Endometrial microvascular endothelial cells (primary cell): ENCODE measurements around the gene JDP2. TPM values are rescaled to one million over a fixed set of nuclear protein-coding genes. Genes with fewer than 3 reads are reported as not detected.
"Not testable (repeated sequence)": the region's sequence is repeated elsewhere in the genome, so short reads cannot be mapped to it uniquely, and the experiment has no call there.

ENCODE experiments used
- in situ Hi-C: cut with HindIII; loops from 2 replicates; pipeline ENCODE4 v1.10.0; 2017; ENCODE audit warnings: low sequenced_read_pairs, low pct_unique_long_range_greater_than_20kb; ENCODE audit errors: inconsistent ontology term
- total RNA-seq: library from RNA; depleted of rRNA; stranded (reverse); fragments of >200 nt; gene quantifications from one replicate; pipeline ENCODE4 v1.2.3, GENCODE V29; 2015; ENCODE audit errors: inconsistent ontology term

The JDP2 gene
- total RNA-seq, 1 donor from 2014 or later = 2.0 TPM

DNA sequence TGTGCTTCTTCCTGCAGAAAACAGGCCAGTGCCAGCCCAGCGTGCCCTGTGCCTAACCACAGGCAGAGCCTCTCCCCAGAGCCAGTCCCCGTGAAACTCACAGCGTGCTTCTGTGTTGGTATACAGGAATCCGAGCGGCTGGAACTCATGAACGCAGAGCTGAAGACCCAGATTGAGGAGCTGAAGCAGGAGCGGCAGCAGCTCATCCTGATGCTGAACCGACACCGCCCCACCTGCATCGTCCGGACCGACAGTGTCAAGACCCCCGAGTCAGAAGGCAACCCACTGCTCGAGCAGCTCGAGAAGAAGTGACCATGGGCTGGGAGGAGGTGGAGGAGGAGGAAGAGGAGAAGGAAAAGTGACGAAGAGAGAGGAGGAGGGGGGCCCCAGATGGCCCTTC, 41.3 kb downstream of the JDP2 start:
- in situ Hi-C loops = no loop called here

DNA sequence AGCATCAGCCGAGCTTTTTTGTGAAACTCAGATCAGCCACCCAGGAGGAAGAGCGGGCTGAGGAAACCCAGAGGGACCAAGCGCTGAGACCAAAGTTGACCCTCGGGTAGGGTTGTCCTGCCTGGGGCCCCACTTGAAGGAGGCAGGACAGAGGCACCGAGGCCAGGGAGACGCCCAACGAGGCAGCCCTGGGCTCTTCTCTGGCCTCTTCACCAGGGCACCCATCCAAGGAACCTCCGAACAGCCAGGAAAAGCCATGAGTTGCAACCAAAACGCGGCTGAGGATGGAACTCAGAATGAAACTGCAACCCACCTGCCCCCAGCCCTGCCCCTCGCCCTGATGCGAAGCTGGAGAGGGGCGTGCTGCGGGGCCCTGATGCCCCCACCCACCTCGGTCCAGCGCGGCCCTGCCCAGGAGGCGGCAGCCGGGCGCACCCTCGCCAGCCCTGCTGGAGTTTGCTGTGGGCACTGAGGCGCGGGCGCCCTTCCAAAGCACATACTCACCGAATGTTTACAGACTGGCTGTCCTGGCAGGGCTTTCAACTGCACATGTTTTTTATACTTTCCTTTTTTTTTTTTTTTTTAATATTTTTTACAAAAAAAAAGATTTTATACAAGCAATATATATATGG, 41.9 kb downstream of the JDP2 start:
- in situ Hi-C loops = no loop called here

GRCh38 chr14:75470238-75470797, 42.5 kb downstream of the JDP2 start:
- in situ Hi-C loops = no loop called here

DNA sequence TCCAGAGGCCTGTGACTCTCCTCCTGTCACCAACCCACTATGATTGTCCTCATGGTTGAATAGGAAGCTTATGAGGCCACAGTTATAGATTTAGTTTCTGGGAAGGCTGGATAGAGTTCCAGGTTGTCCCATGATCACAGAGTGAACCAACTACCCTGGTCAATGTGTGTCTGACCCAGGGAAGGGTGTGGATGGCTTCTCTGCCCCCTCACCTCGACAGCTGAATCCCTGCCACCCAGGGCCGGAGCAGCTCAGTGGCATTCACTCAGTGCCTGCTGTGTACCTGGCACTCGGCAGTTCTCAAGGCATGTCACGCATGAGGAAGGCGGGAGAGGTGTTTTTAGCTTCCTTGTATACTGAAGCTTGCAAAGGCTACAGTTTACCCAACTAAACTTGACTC, 43.2 kb downstream of the JDP2 start:
- in situ Hi-C loops = no loop called here

GRCh38 chr14:75474127-75474526, 46.3 kb downstream of the JDP2 start:
- in situ Hi-C loops = not testable (repeated sequence)

- in situ Hi-C loops = no loop called here
Measured at GRCh38 chr14:75476274-75476995, 48.6 kb downstream of the JDP2 start.

GRCh38 chr14:75477881-75478280, 50.1 kb downstream of the JDP2 start:
- in situ Hi-C loops = no loop called here

DNA sequence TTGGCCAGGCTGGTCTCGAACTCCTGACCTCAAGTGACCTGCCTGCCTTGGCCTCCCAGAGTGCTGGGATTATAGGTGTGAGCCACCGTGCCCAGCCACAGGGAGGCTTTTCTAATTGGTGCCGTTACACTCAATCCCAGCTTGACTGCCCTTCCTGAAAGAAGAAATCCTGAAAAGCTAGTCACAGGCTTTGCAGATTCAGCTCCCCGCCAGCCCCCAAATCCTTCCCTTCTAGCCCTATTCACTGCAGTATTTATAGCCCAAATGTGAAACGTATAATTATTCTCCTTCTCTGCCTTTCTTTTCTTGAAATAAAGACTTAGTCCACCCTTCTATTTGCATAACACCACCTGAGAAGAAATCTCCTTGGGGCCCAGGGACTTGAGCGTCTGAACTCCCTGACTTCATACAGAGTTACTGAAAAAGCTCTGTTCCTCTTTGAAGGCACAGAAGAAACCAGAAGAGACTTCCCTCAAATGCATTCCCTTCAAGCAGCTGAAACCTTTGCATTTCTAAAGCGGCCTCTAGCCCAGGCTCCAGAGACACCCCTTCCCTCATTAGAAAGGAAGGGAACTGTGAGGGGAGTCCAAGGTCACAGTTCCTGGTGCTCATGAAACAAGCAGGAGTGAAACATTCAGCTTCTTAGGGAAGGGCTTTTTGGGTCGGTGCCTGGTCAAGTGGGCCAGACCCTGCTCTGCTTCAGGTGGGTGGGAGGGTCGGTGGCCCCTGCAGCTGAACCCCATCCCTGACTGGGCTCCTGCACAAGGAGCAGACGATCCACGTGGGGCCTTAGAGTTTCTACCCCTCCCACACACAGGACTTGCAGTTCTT, 52.2 kb downstream of the JDP2 start:
- in situ Hi-C loops = no loop called here

- in situ Hi-C loops = no loop called here
Measured at GRCh38 chr14:75482366-75482765, 54.5 kb downstream of the JDP2 start.

DNA sequence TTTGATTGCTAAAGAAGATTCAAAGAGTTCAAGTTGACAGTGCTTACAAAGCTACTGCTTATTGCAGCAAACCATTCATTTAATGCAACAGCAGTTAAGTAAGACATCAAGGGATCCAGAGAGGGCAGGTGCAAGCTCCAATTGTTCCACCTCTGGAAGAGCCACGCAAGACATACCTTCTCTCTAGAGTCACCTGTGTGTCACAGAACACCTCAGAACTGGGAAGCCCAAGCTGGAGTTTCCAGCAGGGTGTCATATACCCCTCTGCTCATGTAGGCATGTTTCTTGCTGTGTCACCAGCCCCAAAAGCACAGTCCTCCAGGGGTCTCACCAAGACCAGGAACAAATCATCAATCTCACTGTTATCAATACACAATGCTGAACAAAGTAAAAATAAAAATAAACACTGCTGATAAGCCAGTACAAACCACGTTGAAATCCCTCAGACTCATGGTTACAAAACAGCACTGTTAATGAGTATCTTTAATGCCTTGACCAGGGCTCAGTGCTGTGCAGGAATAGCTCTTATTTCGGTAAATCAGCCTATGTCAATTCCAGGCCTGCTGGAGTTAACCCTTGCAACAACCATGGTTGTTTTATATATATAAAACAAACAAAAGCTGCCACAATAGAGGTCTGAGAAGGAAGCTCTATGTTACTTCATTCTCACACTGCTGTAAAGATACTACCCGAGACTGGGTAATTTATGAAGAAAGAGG, 57.0 kb downstream of the JDP2 start:
- in situ Hi-C loops = no loop called here

DNA sequence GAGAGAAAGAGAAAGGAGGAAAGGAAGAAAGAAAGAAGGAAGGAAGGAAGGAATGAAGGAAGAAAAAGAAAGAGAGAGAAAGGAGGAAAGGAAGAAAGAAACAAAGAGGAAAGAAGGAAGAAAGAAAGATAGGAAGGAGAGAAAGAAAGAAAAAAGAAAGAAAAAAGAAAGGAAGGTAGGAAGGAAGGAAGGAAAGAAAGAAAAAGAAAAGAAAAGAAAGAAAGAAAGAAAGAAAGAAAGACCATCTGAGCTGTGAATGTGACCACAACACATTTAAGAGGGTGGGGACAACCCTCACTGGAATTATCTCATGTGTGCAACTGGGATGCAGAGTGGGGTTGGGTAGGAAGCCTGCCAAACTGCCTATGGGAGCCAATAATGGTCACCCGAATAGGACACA, 58.5 kb downstream of the JDP2 start:
- in situ Hi-C loops = no loop called here

- in situ Hi-C loops = no loop called here
Measured at GRCh38 chr14:75487155-75487671, 59.4 kb downstream of the JDP2 start.

- in situ Hi-C loops = no loop called here
Measured at GRCh38 chr14:75489480-75489837, 61.6 kb downstream of the JDP2 start.

- in situ Hi-C loops = no loop called here
Measured at GRCh38 chr14:75491376-75491978, 63.7 kb downstream of the JDP2 start.

GRCh38 chr14:75492832-75493591, 65.2 kb downstream of the JDP2 start:
- in situ Hi-C loops = no loop called here

DNA sequence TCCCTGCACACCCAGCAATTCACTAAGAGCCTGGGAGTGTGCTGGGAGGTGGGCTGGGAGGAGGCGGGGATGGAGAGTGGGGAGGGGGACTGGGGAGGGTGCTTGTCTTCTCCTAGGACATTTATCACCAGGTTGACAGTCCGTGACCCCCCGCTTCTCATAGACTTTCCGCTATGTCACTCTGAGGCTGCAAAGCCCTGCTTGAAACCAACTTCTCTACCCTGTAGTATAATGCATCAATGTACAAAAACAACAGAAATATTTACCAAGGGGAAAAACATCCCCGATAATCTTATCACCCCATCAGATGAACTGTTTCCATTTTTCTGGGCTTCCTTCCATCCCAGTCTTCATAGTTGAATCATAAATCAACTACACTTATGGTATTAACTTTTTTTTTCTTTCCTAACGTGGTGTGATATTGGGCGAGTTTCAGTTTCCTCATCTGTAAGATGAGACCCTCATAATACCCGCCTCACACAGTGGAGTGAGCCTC, 65.8 kb downstream of the JDP2 start:
- in situ Hi-C loops = no loop called here

DNA sequence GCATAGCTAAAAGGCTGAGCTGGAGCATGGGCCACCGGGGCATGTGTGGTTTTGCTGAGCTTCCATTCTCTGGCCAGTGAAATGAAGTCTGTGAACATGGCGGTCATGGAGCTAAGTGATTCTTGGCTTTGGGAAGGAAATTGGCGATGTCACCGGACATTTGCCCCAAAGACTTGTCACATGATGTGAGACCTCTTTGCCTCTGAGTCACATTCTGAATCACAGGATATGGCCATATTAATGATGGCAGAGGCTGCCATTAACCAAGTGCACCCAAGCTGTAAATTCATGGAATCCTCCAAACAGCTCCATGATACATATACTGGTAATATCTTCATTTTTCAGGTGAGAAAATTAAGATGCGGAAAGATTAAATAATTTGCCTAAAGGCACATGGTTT, 67.1 kb downstream of the JDP2 start:
- in situ Hi-C loops = no loop called here

GRCh38 chr14:75495399-75495798, 67.6 kb downstream of the JDP2 start:
- in situ Hi-C loops = no loop called here
